Measurements from ENCODE around the gene NUDT4. TPM values are rescaled to one million over a fixed set of nuclear protein-coding genes. Genes with fewer than 3 reads are reported as not detected.

The NUDT4 gene
- total RNA-seq, 1 donor from 2014 or later = 30.6 TPM

DNA sequence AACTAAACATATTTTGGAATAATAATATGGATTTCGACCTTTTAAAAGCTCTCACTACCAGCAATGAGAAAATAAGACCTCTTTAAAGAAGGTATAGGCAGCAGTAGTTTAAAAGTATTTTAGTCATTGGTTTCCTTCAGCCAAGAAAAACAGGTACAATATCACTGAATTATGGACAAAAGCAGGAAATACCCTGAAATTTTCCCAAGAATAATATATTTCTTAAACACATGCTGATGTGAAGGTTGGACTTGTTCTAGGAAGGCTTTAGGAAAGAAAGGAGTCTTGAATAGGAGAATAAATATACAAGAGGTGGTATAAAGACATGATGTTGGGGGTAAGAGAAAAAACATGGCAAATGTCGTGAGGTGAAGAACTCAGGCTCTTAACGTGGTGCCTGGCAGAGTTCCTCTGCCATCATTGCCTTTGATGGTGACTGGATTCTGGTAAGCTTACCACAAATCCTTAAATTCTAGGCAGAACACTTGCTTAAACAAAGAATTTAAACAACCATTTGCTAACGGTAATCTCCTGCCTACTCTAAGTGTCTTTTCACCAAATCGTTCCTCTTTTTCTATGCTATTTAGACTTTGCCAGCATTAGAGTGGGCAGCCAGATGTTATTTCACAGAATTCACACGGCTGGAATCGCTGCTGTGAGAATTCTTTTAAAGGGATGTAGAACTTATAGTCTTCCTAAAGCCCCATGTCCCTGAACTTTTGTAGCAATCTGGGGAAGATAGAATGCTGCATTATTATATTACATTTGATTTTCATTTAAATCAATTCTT is 11.9 kb upstream of the NUDT4 start:
- DNase-seq (ENCODE audit: low read depth) = no peak
- no peak overlapping the region for H3K4me3 ChIP-seq (ENCODE audit: low read depth, low read length)
- TF ChIP-seq, protein P1, sequence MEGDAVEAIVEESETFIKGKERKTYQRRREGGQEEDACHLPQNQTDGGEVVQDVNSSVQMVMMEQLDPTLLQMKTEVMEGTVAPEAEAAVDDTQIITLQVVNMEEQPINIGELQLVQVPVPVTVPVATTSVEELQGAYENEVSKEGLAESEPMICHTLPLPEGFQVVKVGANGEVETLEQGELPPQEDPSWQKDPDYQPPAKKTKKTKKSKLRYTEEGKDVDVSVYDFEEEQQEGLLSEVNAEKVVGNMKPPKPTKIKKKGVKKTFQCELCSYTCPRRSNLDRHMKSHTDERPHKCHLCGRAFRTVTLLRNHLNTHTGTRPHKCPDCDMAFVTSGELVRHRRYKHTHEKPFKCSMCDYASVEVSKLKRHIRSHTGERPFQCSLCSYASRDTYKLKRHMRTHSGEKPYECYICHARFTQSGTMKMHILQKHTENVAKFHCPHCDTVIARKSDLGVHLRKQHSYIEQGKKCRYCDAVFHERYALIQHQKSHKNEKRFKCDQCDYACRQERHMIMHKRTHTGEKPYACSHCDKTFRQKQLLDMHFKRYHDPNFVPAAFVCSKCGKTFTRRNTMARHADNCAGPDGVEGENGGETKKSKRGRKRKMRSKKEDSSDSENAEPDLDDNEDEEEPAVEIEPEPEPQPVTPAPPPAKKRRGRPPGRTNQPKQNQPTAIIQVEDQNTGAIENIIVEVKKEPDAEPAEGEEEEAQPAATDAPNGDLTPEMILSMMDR (conservative IDR thresholded peaks at IDR 0.05; ENCODE audit: low read depth, low read length) = no peak

DNA sequence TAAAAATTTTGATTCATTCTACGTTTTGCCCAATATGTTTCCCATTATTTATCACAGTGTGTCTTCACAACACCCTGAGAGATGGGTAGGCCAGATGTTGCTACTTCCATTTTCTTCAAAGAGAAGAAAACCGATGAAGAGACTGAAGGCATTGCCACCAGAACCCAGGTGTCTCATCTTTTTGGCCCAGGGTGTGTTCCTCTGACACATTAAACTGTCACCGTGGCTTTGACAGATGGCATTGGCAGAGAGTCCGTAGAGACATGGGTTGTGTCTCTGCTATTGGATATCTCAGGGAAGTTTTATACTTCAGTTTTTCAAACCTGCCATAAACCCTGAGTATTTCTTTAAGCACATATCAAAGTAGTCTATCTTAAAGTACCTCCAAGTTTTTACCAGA is 11.3 kb upstream of the NUDT4 start:
- no peak overlapping the region for H3K4me3 ChIP-seq (ENCODE audit: low read depth, low read length)
- TF ChIP-seq, protein P1 (conservative IDR thresholded peaks at IDR 0.05; ENCODE audit: low read depth, low read length) = no peak
- DNase-seq (ENCODE audit: low read depth) = no peak

DNA sequence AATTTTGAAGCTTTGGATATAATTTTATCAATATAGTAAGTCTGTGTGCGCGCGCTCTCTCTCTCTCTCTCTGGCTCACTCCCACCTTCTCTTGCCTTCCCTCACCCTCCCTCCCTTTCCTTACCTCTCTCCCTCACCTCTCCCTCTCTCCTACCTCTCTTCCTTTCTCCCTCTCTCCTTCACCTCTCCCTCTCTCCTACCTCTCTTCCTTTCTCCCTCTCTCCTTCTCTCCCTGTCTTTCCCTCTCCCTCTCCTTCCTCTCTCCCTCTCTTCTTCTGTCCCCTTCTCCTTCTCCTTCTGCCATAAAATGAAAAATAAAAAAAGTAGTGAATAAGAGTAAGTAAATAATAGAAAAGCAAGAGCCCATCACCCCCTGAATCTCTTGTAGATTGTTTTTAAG is 9.0 kb upstream of the NUDT4 start:
- DNase-seq (ENCODE audit: low read depth) = no peak
- TF ChIP-seq, protein P1 (conservative IDR thresholded peaks at IDR 0.05; ENCODE audit: low read depth, low read length) = no peak
- H3K4me3 ChIP-seq (ENCODE audit: low read depth, low read length) = no peak overlapping the region

DNA sequence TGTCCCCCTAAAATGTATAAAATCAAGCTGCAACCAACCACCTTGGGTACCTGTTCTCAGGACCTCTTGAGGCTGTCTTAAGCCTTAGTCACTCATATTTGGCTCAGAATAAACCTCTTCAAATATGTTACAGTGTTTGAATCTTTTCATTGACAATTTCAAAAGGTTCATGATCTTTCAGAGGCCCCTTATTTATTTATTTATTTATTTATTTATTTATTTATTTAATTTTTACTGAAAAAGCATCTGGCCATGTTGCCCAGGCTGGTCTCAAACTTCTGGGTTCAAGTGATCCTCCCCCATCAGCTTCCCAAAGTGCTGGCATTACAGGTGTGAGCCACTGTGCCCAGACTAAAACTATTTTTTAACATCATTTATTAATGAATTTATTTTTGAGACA is 8.2 kb upstream of the NUDT4 start:
- no peak for DNase-seq (ENCODE audit: low read depth)

DNA sequence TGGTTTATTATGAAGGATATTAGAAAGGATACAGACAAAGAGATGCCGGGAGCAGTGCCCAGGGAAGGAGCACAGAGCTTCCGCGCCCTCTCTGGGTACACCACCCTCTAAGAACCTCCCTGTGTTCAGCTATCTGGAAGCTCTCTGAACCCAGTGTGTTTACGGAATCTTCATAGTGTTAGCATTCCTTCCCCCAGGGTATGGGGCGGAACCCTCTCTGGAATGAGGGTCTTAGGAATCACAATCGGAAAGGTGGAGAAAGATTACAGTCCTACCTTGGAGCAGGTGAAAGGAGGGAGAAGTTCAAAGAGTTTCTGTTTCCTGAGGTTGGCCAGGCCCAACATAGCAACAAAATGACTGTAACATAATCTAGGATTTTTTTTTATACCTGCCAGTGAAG is 6.8 kb upstream of the NUDT4 start:
- TF ChIP-seq, protein P1 (conservative IDR thresholded peaks at IDR 0.05; ENCODE audit: low read depth, low read length) = no peak
- no peak for DNase-seq (ENCODE audit: low read depth)
- H3K4me3 ChIP-seq (ENCODE audit: low read depth, low read length) = no peak overlapping the region

More for the DNA sequence above, 8.2 kb upstream of the NUDT4 start:
- TF ChIP-seq, protein P1 (conservative IDR thresholded peaks at IDR 0.05; ENCODE audit: low read depth, low read length) = no peak
- H3K4me3 ChIP-seq (ENCODE audit: low read depth, low read length) = no peak overlapping the region

DNA sequence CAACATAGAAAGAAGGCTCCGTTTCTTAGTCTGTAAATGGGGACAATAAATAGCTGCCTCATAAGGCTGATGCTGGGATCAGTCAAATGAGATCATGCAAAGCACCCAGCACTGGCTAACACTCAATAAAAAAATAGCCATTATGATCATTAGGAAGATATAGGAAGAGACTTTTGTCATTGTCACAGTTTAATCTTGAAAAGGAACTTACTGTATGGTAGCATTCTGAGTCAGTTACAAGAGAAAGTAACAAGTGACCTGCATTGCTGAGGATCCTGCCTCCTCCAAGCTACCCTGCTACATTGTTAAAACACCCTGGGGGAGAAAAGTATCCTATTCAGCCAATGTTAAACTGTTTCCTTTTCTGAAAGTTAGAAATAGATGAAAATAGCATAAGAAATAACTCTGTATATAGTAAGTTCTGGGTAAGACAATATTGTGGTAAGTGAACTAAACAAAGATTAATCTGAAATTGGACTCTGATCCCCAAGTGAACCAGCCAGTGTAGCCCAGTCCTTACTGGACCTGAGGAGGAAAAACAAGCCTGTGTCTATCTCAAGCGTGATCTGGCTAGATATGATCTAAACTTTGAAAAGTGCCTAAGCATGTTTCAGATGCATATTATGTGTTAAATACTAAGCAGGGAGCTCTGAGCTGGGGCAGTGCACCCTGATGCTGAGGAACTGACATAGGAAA is 3.6 kb upstream of the NUDT4 start:
- no peak for DNase-seq (ENCODE audit: low read depth)
- H3K4me3 ChIP-seq (ENCODE audit: low read depth, low read length) = no peak overlapping the region
- TF ChIP-seq, protein P1 (conservative IDR thresholded peaks at IDR 0.05; ENCODE audit: low read depth, low read length) = no peak
